Mucosa of descending colon (tissue), 3 donors: ENCODE measurements around the gene OGDHL. TPM values are rescaled to one million over a fixed set of nuclear protein-coding genes. Genes with fewer than 3 reads are reported as not detected.

Experiments used
- ATAC-seq: fragments of 200-7000 bp; cut with Tn5 transposase; one replicate; pipeline ENCODE4 v1.9.1; 2020; ENCODE audit warnings: mild to moderate bottlenecking, moderate library complexity
- DNase-seq, 3 donors: peaks; one replicate each; pipeline ENCODE4 v3.0.0-alpha.2; 2020
- H3K36me3 ChIP-seq: fragments of 200-600 bp; one replicate; pipeline ENCODE4 v1.8.0; 2021; ENCODE audit warnings: low read depth, mild to moderate bottlenecking
- H3K4me1 ChIP-seq: fragments of 200-600 bp; one replicate; pipeline ENCODE4 v1.8.0; 2021; ENCODE audit warnings: low read depth, mild to moderate bottlenecking
- H3K4me3 ChIP-seq: fragments of 200-600 bp; one replicate; pipeline ENCODE4 v1.8.0; 2021; ENCODE audit warnings: mild to moderate bottlenecking
- H3K9me3 ChIP-seq: fragments of 200-600 bp; one replicate; pipeline ENCODE4 v1.8.0; 2021; ENCODE audit warnings: mild to moderate bottlenecking
- CTCF ChIP-seq: fragments of 200-600 bp; IDR thresholded peaks from one replicate; pipeline ENCODE4 v1.8.0; 2022; ENCODE audit warnings: antibody characterized with exemption, mild to moderate bottlenecking
- intact Hi-C, 2 donors: fragments of 100-400 bp; cut with DNase I in 1 of 2; cut with micrococcal nuclease in 1 of 2; formaldehyde crosslinking; loops; one replicate each; pipeline versions ENCODE4 v1.11.0 to v1.11.1; 2022; cut with DNase I, micrococcal nuclease
- long read RNA-seq, 2 donors: library from polyadenylated mRNA; unstranded; transcript quantifications; one replicate each; pipeline ENCODE4 v2.0.0, GENCODE V29; 2019 to 2021
- total RNA-seq, 3 donors: library from RNA; stranded (reverse); fragmentation: NEBNext Ultra II Directional in 2 of 3; extraction: Animal tissue kit (Norgen Biotek cat#: 25700) in 2 of 3; gene quantifications; one replicate each; pipeline versions ENCODE4 v1.2.1 to v1.2.4, GENCODE V29; 2021 to 2023
- donor health status: DM: no; HTN: no; CAD: no; lungs with moderate emphysema.
- donor health status: DM: no; HTN: no; CAD: no.
- donor health status: DM: no; HTN: yes; CAD: no.

The OGDHL gene
- 1 to 10 TPM; 1.9 to 2.6 (median 2.5) TPM for total RNA-seq
- long read RNA-seq, donor 1, partial matches to known transcripts: 2 of 9 reads
- long read RNA-seq, donor 1, other reads (novel, unspliced or antisense): 3 of 9 reads
- long read RNA-seq, donor 2: 0 reads

- H3K9me3 ChIP-seq: no peaks in the 10 kb centered on the region
- peak in 2 of 3 donors; percentile 66 for DNase-seq
- H3K4me1 ChIP-seq: peaks cover 7% of the 10 kb centered on the region
- no peaks in the 10 kb centered on the region for H3K36me3 ChIP-seq
- no peak for TF ChIP-seq CTCF
- no peak within 1 kb of the TSS for H3K4me3 ChIP-seq
- intact Hi-C loops: no loop called here
- peak; percentile 92 for ATAC-seq
Measured at GRCh38 chr10:49761789-49762565, at the start of gene OGDHL. Gene OGDHL (minus strand): TSS chr10:49762323. CDS start chr10:49758592, 3,731 bp downstream.

GRCh38 chr10:49803988-49804387, 41.9 kb upstream of the OGDHL start:
- no peak for TF ChIP-seq CTCF
- DNase-seq (no peak), ATAC-seq (no peak)
- intact Hi-C loops: no loop called here
- Histone ChIP-seq H3K4me3 (no peak overlapping the region), H3K36me3 (no peaks in the 10 kb centered on the region), H3K9me3 (peaks cover 9% of the 10 kb centered on the region), H3K4me1 (no peaks in the 10 kb centered on the region)

GRCh38 chr10:49798275-49798674, 36.2 kb upstream of the OGDHL start:
- DNase-seq (no peak), ATAC-seq (no peak)
- intact Hi-C loops: no loop called here
- Histone ChIP-seq H3K36me3 (no peaks in the 10 kb centered on the region), H3K9me3 (no peaks in the 10 kb centered on the region), H3K4me3 (no peak overlapping the region), H3K4me1 (no peaks in the 10 kb centered on the region)
- no peak for TF ChIP-seq CTCF

GRCh38 chr10:49791100-49791499, 29.0 kb upstream of the OGDHL start:
- Histone ChIP-seq H3K9me3 (no peaks in the 10 kb centered on the region), H3K4me1 (no peaks in the 10 kb centered on the region), H3K4me3 (no peak overlapping the region), H3K36me3 (no peaks in the 10 kb centered on the region)
- intact Hi-C loops: no loop called here
- DNase-seq (no peak), ATAC-seq (no peak)
- no peak for TF ChIP-seq CTCF

GRCh38 chr10:49784681-49785080, 22.6 kb upstream of the OGDHL start:
- TF ChIP-seq CTCF: no peak
- Histone ChIP-seq H3K36me3 (no peaks in the 10 kb centered on the region), H3K9me3 (no peaks in the 10 kb centered on the region), H3K4me3 (no peak overlapping the region), H3K4me1 (no peaks in the 10 kb centered on the region)
- no peak for ATAC-seq
- DNase-seq: no peak
- intact Hi-C loops: no loop called here
